HG03135 (cell line): Measurements from ENCODE around the gene GSTP1.
"Not testable (repeated sequence)": the region's sequence is repeated elsewhere in the genome, so short reads cannot be mapped to it uniquely, and the experiment has no call there.

Source experiments
- ATAC-seq: cut with Tn5 transposase; IDR thresholded peaks from one replicate; pipeline ENCODE4 v1.9.1; 2021; ENCODE audit warnings: mild to moderate bottlenecking, moderate library complexity; ENCODE audit not compliant: unreplicated experiment

The GSTP1 gene

DNA sequence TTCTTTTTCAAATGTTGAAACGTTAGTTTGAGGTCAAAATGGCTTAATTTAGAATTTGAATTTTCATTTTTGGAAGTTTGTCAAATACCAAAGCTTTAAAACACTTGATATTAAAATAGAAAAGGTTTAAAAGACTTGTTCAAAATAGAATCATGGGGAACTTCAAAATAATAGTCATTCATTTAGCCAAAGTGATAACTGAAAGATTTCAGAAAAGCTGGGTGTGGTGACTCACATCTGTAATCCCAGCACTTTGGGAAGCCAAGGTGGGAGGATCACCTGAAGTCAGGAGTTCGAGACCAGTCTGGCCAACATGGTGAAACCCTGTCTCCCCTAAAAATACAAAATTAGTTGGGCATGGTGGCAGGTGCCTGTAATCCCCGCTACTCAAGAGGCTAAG, 10.9 kb downstream of the GSTP1 start:
- ATAC-seq = no peak

DNA sequence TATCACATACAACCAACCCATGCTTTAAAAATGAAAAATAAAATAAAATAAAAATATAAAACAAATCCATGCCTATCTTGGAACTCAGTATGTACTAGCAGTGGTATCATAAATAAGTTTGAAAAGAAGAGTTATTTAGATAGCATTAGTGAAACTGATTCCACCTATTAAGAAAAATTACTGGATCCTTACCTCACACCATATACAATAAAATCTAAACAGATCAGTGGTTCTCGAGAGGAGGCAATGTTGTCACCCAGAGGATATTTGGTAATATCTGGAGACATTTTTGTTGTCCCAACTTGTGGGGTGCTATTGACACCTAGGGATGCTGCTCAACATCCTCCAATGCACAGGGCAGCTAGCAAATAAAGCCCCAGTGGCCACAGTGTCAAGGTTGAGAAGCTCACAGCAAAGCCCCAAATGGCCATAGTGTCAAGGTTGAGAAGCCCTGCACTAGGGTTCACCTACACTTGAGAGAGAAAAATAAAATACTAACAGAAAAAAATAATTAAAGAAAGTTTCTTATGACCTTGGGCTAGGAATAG, 13.2 kb downstream of the GSTP1 start:
- no peak for ATAC-seq

DNA sequence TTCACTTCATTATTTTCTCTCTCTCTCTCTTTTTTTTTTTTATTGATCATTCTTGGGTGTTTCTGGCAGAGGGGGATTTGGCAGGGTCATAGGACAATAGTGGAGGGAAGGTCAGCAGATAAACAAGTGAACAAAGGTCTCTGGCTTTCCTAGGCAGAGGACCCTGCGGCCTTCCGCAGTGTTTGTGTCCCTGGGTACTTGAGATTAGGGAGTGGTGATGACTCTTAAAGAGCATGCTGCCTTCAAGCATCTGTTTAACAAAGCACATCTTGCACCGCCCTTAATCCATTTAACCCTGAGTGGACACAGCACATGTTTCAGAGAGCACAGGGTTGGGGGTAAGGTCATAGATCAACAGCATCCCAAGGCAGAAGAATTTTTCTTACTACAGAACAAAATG, 13.8 kb downstream of the GSTP1 start:
- not testable (repeated sequence) for ATAC-seq

DNA sequence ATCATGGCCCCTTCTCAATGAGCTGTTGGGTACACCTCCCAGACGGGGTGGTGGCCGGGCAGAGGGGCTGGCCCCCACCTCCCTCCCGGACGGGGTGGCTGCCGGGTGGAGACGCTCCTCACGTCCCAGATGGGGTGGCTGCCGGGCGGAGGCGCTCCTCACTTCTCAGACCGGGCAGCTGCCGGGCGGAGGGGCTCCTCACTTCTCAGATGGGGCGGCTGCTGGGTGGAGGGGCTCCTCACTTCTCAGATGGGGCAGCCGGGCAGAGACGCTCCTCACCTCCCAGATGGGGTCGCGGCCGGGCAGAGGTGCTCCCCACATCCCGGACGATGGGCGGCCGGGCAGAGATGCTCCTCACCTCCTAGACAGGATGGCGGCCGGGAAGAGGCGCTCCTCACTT, 14.4 kb downstream of the GSTP1 start:
- ATAC-seq = not testable (repeated sequence)

DNA sequence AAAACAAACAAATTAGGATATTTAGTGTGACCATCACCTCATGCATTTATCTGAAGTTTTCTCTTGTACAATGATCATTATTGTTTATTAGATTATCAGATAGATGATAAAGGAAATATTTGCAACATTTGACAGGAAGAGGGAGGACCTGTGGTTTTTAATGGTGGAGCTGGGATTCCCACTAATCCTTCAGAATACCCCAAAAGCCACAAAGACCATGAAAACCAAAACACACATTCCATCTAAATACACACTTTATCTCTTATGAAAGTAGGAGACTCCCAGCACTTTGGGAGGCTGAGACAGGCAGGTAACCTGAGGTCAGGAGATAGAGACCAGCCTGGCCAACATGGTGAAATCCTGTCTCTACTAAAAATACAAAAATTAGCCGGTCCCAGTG, 15.5 kb downstream of the GSTP1 start:
- no peak for ATAC-seq

DNA sequence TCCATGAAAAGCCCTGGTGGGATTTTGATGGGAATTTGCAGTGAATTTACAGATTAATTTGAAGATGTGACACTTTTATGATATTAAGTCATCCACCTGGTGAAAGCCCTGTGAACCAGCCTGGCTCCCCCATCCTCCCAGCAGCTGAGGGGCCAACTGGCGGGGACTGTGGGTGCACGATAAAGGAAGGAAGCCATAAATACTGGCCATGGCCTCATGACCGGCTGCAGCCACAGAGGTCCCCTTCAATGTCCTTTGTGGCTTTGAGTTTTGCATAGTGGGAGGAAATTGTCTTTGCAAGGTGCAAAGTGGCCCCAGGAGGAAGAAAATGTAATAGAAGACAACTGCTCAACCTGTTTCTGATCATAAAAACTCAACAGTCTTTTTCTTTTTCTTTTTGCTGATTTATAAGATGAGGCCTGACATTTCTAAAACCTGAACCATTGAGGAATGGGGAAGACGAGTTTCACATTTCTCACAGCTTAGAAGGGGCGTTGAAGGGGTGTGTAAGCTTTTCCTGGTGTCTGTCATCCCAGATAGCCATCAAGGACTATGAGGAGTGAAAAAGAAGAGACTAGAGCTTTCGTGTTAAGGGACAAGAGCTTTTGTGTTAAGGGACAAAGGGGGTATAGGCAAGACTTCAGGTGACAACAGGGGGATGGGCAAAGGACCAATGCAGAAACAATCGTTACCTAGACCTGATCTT, 16.9 kb downstream of the GSTP1 start:
- ATAC-seq = peak; percentile 73

DNA sequence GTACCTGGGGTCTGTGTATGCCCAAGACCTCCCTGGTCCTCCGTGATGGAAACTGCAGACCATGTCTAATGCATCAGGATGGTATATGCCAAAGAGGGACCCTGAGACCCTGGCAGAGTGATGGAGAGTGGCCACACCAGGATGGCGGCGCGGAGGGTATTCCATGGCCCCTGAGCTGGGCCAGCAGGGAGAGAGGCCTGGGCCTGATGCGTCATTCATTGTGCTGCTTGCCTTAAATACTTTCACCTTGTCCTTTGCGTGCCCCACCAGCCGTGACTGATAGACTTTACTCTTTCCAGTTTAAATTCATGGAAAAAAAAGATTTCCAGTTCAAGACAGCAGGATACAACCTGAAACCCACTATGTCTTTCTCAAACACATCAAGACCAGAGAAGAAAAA, 17.5 kb downstream of the GSTP1 start:
- no peak for ATAC-seq

DNA sequence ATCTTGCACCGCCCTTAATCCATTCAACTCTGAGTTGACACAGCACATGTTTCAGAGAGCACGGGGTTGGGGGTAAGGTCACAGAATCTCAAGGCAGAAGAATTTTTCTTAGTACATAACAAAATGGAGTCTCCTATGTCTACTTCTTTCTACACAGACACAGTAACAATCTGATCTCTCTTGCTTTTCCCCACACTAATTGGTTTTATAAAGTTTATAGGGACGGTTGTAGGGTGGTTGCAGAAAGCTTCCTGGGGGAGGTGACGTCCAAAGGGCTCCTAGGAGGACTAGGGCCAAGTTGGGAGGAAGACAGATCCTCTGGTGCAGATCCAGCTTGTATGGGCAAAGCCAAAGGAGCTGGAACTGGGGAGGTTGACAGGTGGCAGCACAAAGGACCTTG, 20.5 kb downstream of the GSTP1 start:
- not testable (repeated sequence) for ATAC-seq

DNA sequence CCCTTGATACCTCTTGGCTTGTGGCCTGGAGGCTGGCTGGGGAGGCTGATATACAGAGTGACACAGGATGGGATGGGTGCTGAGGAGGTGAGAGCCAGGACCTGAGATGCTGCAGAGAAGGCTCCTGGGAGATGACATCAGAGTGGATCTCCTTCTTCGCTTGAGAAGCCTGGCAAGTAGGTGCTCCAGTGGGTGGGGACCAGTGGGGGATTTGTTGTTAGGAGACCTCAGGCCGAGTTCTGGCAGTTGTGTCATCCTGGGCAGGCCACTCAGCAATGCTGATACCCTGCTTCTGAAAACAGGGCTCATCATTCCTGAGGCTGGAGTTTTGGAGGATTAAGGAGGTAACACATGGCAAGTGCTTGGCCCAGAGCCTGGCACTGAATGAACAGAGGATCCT, 21.2 kb downstream of the GSTP1 start:
- no peak for ATAC-seq

DNA sequence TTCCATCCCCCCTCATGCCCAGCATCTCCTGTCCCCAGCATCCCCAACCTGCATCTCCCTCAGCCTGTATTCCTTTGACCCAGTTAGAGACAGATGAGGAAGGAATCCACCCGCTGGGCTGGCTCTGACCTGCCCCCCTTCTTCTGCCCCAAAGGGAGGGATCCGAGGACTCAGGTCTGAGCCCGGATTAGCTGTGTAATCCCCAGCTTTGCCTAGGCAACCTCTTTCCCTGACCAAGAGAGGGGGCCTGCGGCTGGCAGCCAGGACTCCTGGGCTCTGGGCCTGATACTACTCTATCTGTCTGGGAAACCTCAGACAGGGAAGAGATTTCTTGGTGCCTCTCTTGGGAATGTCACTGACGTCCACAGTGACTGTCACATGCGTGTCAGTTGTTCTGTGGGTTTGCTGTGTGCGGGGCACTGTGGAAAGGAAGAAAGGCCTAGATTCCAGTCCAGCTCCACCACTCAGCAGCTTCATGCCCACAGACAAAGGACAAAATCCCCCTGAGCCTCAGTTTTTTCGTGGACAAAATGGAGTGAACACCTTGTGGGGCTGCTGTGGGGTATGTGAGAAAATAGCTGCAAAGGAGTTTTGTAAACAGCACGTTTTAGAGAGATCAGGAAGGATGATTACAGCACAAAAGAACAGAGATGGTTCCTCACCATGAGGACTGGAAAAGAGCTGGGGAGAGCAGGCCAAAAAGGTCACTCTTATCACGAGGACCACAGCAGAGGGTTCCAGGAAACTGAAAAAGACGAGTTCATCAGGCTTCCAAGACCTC, 21.8 kb downstream of the GSTP1 start:
- ATAC-seq = no peak

DNA sequence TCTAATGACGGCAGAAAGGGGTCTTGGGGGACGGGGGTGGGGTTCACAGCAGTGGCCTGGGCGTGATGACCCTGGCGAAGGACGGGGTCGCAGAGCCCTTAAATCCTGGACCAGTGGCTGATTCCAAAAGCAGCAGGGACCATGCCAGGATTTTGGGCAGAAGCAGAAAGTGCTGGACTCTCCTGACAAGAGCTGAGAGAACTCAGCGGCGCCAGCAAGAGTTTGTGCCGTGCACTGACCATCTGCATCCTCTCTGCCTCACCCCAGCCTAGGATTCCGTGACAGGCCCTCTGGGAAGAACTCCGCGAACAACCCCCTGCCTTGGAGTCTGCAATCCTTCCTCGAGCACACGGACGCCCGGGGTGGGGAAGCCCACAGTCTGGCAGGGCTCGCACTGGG, 22.5 kb downstream of the GSTP1 start:
- ATAC-seq = no peak

DNA sequence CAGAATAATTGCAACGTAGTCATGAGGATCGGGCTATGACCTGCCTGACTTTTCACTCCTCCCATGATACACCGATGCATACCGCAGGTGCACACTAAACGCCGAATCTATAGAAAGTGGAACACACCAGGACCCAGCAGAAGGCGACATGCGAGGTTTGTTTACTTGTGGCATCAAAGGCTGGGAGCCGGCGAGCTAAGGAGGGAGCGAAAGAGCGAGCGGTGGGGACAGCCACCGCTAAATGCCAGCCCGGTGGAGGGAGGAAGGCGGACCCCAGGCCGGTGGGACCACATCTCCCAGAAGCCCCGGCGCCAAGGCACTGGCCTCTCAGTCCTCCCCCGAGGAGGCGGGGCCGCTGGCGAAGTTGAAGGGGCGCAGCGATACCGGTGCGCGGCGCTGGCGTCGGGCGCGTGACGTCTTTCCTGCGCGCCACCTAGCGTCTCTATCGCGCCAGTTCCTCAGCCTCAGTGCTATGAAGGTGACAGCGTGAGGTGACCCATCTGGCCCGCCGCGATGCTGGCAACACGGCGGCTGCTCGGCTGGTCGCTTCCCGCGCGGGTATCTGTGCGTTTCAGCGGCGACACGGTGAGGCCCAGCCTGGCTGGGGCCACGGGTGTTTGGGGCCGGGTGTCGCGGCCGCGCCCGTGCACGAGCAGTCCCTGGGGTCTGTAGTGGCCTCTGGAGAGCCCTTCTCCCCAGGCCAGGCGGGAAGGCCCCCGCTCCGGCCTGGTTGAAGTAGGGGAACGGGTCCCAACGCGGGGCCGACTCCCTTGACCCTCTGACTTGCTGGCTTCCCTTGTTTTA, 23.1 kb downstream of the GSTP1 start, which contains the start of gene NDUFV1:
Gene NDUFV1 (plus strand): TSS at position 445 of the 804 bp plus-strand sequence. CDS start 69 bp downstream, at position 514.
- ATAC-seq = peak; percentile 96

DNA sequence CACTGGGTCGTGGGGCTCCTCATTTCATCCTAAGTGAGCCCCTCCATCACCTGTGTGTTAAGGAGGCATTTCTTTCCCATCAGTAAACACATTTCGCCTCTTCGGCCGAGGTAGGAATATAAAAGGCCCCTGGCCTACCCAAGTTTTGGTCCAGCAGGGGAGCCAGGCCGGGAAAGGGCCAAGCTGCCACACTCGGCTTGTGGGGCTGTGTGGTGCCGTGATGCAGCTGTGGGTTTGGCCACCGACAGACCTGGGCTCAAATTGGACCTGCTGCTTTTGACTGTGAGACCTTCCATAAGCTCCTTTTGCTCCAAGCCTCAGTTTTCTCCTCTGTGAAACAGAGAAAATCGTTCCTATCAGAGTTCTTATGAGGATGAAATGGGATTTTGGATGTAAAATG, 23.9 kb downstream of the GSTP1 start:
- ATAC-seq = no peak

DNA sequence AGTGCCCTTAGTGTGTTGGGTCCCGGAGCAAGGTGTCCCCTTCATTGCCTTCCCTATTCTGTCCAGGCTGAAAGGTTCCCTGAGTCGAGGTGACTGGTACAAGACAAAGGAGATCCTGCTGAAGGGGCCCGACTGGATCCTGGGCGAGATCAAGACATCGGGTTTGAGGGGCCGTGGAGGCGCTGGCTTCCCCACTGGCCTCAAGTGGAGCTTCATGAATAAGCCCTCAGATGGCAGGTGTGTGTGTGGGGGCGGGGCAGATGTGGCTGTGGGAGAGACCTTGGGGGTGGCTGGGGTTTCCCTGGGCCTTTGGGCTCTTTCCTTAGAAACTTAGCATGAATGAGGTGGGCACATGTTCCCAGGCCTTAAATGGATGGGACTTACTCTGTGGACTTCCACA, 24.9 kb downstream of the GSTP1 start:
- no peak for ATAC-seq

DNA sequence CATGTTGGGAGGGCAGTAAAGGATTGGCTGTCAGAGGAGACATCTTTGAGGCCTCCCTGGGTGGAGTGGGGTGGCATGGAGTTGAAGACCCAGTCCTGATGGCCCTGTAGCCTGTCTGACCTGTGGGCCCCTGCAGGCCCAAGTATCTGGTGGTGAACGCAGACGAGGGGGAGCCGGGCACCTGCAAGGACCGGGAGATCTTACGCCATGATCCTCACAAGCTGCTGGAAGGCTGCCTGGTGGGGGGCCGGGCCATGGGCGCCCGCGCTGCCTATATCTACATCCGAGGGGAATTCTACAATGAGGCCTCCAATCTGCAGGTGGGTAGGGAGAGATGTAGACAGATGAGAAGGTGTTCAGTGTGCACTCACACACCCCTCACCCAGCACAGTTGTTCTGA, 25.7 kb downstream of the GSTP1 start:
- ATAC-seq = no peak

DNA sequence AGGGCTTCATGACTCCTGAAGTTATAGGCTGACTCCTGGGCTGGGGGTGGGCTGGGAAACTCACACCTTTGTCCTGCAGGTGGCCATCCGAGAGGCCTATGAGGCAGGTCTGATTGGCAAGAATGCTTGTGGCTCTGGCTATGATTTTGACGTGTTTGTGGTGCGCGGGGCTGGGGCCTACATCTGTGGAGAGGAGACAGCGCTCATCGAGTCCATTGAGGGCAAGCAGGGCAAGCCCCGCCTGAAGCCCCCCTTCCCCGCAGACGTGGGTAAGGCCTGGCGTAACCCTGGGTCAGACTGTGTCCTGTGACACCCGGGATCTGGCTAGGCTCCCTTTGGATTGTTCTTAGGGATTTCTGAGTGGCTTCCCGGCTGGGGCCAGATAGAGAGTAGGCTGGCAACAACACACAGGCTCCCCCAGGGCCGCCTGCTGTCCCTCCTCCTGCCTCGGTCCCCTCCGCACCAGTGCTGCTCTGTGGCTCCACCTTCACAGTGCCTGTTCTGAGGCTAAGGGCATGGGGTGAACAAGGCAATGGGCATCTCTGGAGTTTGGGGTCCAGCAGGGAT, 26.8 kb downstream of the GSTP1 start:
- ATAC-seq = no peak

DNA sequence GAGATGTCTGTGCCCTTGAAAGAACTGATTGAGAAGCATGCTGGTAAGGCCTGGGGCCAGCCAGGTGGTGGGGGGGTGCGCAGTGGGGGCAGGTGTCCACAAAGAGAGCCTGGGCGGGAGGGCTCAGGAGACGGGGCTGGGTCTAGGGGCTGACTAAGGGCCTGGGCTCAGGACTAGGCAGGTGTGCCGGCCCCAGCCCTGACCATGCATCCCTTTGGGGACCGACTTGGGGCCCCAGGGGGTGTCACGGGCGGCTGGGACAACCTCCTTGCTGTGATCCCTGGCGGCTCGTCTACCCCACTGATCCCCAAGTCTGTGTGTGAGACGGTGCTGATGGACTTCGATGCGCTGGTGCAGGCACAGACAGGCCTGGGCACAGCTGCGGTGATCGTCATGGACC, 27.6 kb downstream of the GSTP1 start:
- no peak for ATAC-seq

DNA sequence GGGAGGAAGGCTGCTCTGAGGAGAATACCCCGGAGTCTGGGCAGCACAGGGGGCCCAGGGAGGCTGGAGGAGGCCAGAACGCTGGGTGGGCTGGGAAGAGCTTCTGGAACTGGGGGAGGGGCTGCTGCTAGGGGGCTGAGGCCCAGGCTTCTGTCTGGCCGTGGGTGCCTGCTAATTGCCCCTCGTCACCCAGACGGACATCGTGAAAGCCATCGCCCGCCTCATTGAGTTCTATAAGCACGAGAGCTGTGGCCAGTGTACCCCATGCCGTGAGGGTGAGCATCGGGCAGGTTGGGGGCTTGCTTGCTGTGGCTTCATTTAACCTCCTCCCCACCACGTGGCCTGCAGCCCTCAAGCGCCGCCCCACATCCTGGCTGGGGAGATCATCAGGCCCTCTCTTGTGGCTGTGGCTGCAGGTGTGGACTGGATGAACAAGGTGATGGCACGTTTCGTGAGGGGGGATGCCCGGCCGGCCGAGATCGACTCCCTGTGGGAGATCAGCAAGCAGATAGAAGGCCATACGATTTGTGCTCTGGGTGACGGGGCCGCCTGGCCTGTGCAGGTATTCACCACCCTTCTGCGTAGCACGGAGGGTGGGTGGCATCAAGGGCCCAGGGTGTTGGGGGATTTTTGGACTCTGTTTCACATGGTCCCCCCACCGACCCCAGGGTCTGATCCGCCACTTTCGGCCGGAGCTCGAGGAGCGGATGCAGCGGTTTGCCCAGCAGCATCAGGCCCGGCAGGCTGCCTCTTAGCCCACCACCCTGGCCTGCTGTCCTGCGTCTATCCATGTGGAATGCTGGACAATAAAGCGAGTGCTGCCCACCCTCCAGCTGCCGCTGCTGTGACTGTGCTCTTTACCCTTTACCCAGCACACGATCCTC, 28.3 kb downstream of the GSTP1 start:
- ATAC-seq = no peak

DNA sequence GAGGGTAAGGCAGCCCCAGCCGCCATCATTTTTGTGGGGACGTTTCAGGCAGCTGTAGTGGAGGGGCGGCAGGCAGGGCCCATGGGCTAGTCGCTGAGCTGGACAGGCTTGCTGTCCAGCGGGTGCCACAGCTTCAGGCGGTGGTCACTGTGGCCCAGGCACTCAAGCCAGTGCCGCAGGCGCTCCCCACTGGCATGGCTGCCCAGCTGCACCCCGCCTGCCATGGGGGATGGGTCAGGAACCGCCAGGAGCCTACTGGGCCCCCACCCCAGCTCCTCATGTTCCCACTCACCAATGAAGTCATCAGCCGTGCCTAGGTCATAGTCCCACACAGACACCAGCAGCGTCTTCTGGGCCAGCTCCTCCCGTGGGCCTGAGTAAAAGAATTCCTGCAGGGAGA, 29.1 kb downstream of the GSTP1 start:
- no peak for ATAC-seq
